DND-41 (cell line): Measurements from ENCODE around the gene DDX39B.
"Not testable (repeated sequence)": the region's sequence is repeated elsewhere in the genome, so short reads cannot be mapped to it uniquely, and the experiment has no call there.

Experiments
- ATAC-seq: fragments of 200-7000 bp; cut with Tn5 transposase; 3 replicates; pipeline ENCODE4 v1.9.1; 2021; ENCODE audit warnings: low read depth; ENCODE audit not compliant: insufficient read depth
- DNase-seq: peaks from one replicate; pipeline ENCODE4 v3.0.0-alpha.2; 2020
- H2AFZ ChIP-seq: 2 replicates; pipeline ENCODE4 v1.6.0; 2012; ENCODE audit warnings: low read depth, low read length
- H3K27ac ChIP-seq: 2 replicates; pipeline ENCODE4 v1.5.1; 2012; ENCODE audit warnings: low read length, inconsistent platforms
- H3K27me3 ChIP-seq: fragments of 200-600 bp; sonication (generic); 2 replicates; pipeline ENCODE4 v1.6.0; 2012; ENCODE audit warnings: low read length, mild to moderate bottlenecking, inconsistent platforms; ENCODE audit not compliant: insufficient read depth, poor library complexity
- H3K36me3 ChIP-seq: 2 replicates; pipeline ENCODE4 v1.5.1; 2012; ENCODE audit warnings: low read length, inconsistent platforms; ENCODE audit not compliant: insufficient read depth
- H3K4me1 ChIP-seq: 2 replicates; pipeline ENCODE4 v1.5.1; 2012; ENCODE audit warnings: mild to moderate bottlenecking, low read length; ENCODE audit not compliant: insufficient read depth
- H3K4me2 ChIP-seq: 2 replicates; pipeline ENCODE4 v1.6.0; 2012; ENCODE audit warnings: mild to moderate bottlenecking, moderate library complexity, low read length, inconsistent platforms; ENCODE audit not compliant: insufficient read depth
- H3K4me3 ChIP-seq, 2 experiments: fragments of 200-600 bp in 1 of 2; shearing (Covaris generic) in 1 of 2; 2 replicates each; pipeline ENCODE4 v1.5.1; 2012 to 2016; ENCODE audit warnings: inconsistent platforms in 2 of 2, low read length in 2 of 2, mild to moderate bottlenecking in 2 of 2, low read depth in 1 of 2, moderate library complexity in 1 of 2
- H3K79me2 ChIP-seq: 2 replicates; pipeline ENCODE4 v1.6.0; 2012; ENCODE audit warnings: low read length, inconsistent platforms; ENCODE audit not compliant: insufficient read depth
- H3K9ac ChIP-seq: 2 replicates; pipeline ENCODE4 v1.6.0; 2012; ENCODE audit warnings: low read depth, mild to moderate bottlenecking, inconsistent platforms, low read length, moderate library complexity
- H3K9me3 ChIP-seq: 2 replicates; pipeline ENCODE4 v1.5.1; 2012; ENCODE audit warnings: low read length, moderate library complexity, mild to moderate bottlenecking, inconsistent platforms; ENCODE audit not compliant: insufficient read depth, severe bottlenecking
- H4K20me1 ChIP-seq: 2 replicates; pipeline ENCODE4 v1.6.0; 2012; ENCODE audit warnings: low read length; ENCODE audit not compliant: insufficient read depth
- CTCF ChIP-seq: IDR thresholded peaks from 2 replicates; pipeline ENCODE4 v1.5.1; 2012; ENCODE audit warnings: borderline replicate concordance, low read length, moderate library complexity, mild to moderate bottlenecking; ENCODE audit not compliant: poor library complexity, severe bottlenecking; ENCODE audit errors: extremely low read depth
- EZH2 ChIP-seq: IDR thresholded peaks from 3 replicates; pipeline ENCODE4 v1.6.1; 2012; ENCODE audit warnings: borderline replicate concordance, low read depth, mild to moderate bottlenecking, moderate library complexity, low read length, inconsistent platforms; ENCODE audit not compliant: severe bottlenecking

The DDX39B gene

DNA sequence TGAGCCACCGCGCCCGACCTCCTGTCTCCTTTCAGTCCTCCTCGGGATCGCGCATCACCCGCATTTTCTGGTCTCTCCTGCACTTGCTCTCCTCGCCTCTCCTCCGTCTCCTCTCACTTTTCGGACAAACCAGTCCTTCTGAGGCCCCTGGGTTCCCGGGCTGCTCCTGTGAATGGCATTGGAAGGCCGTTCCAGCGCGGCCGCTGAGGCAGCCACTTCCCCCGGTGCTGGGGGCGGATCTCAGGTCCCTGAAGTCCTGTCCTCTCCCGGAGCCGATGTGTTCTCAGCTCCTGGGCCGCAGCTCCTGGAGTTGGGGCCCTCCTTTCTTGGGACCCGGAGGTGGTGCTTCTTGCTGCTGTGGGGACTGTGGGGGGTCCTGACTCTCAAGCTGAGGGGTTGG is 43.1 kb downstream of the DDX39B start:
- H3K9ac ChIP-seq, result peak overlapping the region; percentile 56
- peaks cover 45% of the 10 kb centered on the region for H3K4me1 ChIP-seq
- DNase-seq (no peak), ATAC-seq (no peak)
- H2AFZ ChIP-seq, result no peak overlapping the region
- H3K4me3 ChIP-seq, result peak overlapping the region; percentile 15 to 55; a peak in 3 of 4 replicates
- no peak for TF ChIP-seq EZH2
- no peak for TF ChIP-seq CTCF
- peak overlapping the region; percentile 94 for H3K4me2 ChIP-seq
- no peaks in the 10 kb centered on the region; the same call in 1 of the 2 replicates for H3K36me3 ChIP-seq
- H3K27ac ChIP-seq, result no peak overlapping the region
- H3K79me2 ChIP-seq, result peaks cover 92% of the 10 kb centered on the region
- H3K27me3 ChIP-seq, result no peaks in the 10 kb centered on the region
- peaks cover 41% of the 10 kb centered on the region for H4K20me1 ChIP-seq
- no peaks in the 10 kb centered on the region for H3K9me3 ChIP-seq

DNA sequence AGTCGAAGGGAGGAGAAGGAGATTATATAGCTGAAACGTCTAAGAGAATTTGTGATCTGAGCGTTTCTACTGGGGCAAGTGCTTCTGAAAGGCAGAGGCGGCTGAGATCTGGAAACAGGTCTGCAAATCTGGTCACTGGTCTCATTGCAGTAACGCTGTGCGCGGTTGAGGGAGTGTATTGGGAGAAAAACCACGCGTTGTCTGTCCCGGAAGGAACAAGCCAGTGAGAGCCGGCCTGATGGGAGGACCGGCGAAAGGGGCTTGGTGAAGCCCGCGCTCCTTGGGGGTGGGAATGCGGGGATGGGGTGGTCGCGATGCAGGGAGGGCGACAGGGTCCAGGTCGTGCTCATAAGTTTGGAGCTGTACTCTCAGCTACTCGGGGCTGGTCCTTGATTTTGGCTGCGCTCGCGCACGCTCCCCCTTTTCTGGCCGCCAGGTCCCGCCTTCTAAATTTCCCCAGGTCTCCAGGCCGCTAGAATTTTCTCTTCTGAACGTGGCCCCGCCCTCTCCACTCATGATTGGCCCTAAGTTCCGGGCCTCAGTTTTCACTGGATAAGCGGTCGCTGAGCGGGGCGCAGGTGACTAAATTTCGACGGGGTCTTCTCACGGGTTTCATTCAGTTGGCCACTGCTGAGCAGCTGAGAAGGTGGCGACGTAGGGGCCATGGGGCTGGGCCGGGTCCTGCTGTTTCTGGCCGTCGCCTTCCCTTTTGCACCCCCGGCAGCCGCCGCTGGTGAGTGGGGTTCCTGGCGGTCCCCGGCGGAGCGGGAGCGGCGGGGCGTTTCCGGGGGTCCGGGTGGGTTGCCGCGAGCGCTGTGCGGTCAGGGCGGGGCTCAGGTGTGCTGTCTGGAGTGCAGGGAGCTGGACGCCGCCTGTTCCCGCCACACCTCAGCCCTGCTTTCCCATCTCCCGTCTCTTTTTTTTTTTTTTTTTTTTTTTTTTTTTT is 44.0 kb downstream of the DDX39B start, which contains the start of gene MICB:
MICB (plus strand) TSS at position 615 of the 946 bp plus-strand sequence; CDS start at position 664, 49 bp downstream.
- H3K4me1 ChIP-seq, result peaks cover 54% of the 10 kb centered on the region
- H4K20me1 ChIP-seq, result peaks cover 35% of the 10 kb centered on the region
- H3K4me2 ChIP-seq, result peak within 1 kb of the TSS; percentile 94
- peak within 1 kb of the TSS; percentile 51 to 76 for H3K4me3 ChIP-seq
- no peaks in the 10 kb centered on the region; the same call in 1 of the 2 replicates for H3K36me3 ChIP-seq
- H3K79me2 ChIP-seq, result peaks cover 90% of the 10 kb centered on the region
- DNase-seq, result peak; percentile 87
- ATAC-seq, result peak; percentile 74
- no peaks in the 10 kb centered on the region for H3K9me3 ChIP-seq
- H3K27me3 ChIP-seq, result no peaks in the 10 kb centered on the region
- peak within 1 kb of the TSS; percentile 75 for H2AFZ ChIP-seq
- H3K27ac ChIP-seq, result peak within 1 kb of the TSS; percentile 53
- TF ChIP-seq EZH2 (no peak), CTCF (no peak)
- H3K9ac ChIP-seq, result peak within 1 kb of the TSS; percentile 56

- not testable (repeated sequence) for H2AFZ ChIP-seq, H3K27me3 ChIP-seq, H3K9me3 ChIP-seq, H3K36me3 ChIP-seq, DNase-seq, ATAC-seq
- Histone ChIP-seq H3K27ac (peak overlapping the region; percentile 53; the same call in 1 of the 2 replicates), H3K4me1 (peaks cover 64% of the 10 kb centered on the region), H3K9ac (peak overlapping the region; percentile 56), H3K79me2 (peaks cover 89% of the 10 kb centered on the region), H3K4me3 (peak overlapping the region in 1 of 2 experiments; percentile 76; a peak in 2 of 4 replicates), H4K20me1 (peaks cover 31% of the 10 kb centered on the region), H3K4me2 (peak overlapping the region; percentile 94)
These were observed 45.0 kb downstream of the DDX39B start for GRCh38 chr6:31496826-31497225.

DNA sequence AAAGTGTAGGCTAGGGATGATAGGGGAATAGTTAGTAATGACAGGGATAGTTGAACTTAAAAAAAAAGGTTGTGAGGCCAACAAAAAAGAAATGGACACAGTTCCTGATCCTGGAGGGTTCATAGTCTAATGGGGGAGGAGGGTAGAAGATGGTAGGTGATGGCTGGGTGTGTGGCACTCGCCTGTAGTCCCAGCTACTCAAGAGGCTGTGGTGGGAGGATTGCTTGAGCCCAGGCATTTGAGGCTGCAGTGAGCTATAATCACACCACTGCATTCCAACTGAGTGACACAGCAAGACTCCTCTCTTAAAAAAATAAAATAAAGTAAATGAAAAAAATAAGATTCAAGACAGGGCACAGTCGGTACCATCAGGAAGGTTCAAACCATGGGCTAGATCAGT is 46.2 kb downstream of the DDX39B start:
- H3K79me2 ChIP-seq, result peaks cover 86% of the 10 kb centered on the region
- no peaks in the 10 kb centered on the region; the same call in 1 of the 2 replicates for H3K36me3 ChIP-seq
- H4K20me1 ChIP-seq, result peaks cover 25% of the 10 kb centered on the region
- peak overlapping the region; percentile 66 to 88; a peak in 3 of 4 replicates for H3K4me3 ChIP-seq
- H3K27me3 ChIP-seq, result no peaks in the 10 kb centered on the region
- no peak for ATAC-seq
- no peaks in the 10 kb centered on the region for H3K9me3 ChIP-seq
- TF ChIP-seq EZH2 (no peak), CTCF (no peak)
- peak overlapping the region; percentile 89 for H3K9ac ChIP-seq
- no peak for DNase-seq
- H3K4me1 ChIP-seq, result peaks cover 74% of the 10 kb centered on the region
- peak overlapping the region; percentile 97; the same call in 1 of the 2 replicates for H2AFZ ChIP-seq
- H3K27ac ChIP-seq, result peak overlapping the region; percentile 88
- H3K4me2 ChIP-seq, result peak overlapping the region; percentile 94
